ENCODE data around the gene PJVK. TPM values are rescaled to one million over a fixed set of nuclear protein-coding genes. Genes with fewer than 3 reads are reported as not detected.

The PJVK gene
- total RNA-seq, 8 experiments from 2014 or later, result 1.8 to 12.0 (median 4.5) TPM

DNA sequence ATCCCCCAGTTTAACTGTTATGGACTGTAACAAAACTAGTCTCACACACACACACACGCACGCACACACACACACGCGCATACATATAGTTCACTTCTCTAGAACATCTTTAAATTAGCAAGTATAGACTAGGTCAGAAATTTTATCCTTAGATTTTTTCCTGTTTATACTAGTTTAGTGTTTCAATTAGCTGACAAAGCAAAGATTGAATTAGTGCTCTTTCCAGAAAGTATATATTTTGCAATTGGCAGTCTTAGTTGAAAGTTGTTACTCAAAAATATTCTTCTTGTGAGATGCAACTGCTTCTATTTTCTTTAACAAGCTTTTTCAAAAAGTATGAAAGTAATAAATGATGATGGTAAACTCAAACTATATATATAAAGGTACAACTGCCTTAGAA is 51.6 kb downstream of the PJVK start:
- no peak overlapping the region for H3K4me3 ChIP-seq
- 58 to 100% (median 91%) methylated on average over 4 of the region's 4 CpGs for WGBS, 10 experiments
- no peaks in the 10 kb centered on the region for H3K4me1 ChIP-seq (replicated peaks in 1 of 2)
- H3K27ac ChIP-seq, result no peak overlapping the region
- in situ Hi-C loops (cut with MboI; ENCODE audit: low pct_unique_long_range_greater_than_20kb in 2 of 9, low sequenced_read_pairs in 9 of 9, unreplicated experiment in 9 of 9), result no loop called here
- ATAC-seq (replicated peaks in 6 of 8), result no peak

- in situ Hi-C loops (cut with MboI; ENCODE audit: low pct_unique_long_range_greater_than_20kb in 2 of 9, low sequenced_read_pairs in 9 of 9, unreplicated experiment in 9 of 9), result no loop called here
- Histone ChIP-seq H3K4me1 (replicated peaks in 1 of 2) (no peaks in the 10 kb centered on the region), H3K27ac (no peak overlapping the region), H3K4me3 (no peak overlapping the region)
- 63 to 100% (median 100%) methylated on average over 1 of the region's 1 CpG; no CpG with 5 or more reads in 3 of the 10 experiments for WGBS, 10 experiments
- ATAC-seq (replicated peaks in 6 of 8), result no peak
Measured at GRCh38 chr2:178506101-178506500, 54.9 kb downstream of the PJVK start.

- no peak for ATAC-seq (replicated peaks in 6 of 8)
- in situ Hi-C loops (cut with MboI; ENCODE audit: low pct_unique_long_range_greater_than_20kb in 2 of 9, low sequenced_read_pairs in 9 of 9, unreplicated experiment in 9 of 9), result no loop called here
- no peaks in the 10 kb centered on the region for H3K4me1 ChIP-seq (replicated peaks in 1 of 2)
- H3K4me3 ChIP-seq, result no peak overlapping the region
- 76 to 100% (median 95%) methylated on average over 1 to 2 of the region's 2 CpGs for WGBS, 10 experiments
- no peak overlapping the region for H3K27ac ChIP-seq
Measured at GRCh38 chr2:178506524-178506923, 55.3 kb downstream of the PJVK start.

GRCh38 chr2:178506949-178507348 is 55.8 kb downstream of the PJVK start:
- Histone ChIP-seq H3K4me3 (no peak overlapping the region), H3K4me1 (replicated peaks in 1 of 2) (no peaks in the 10 kb centered on the region), H3K27ac (no peak overlapping the region)
- ATAC-seq (replicated peaks in 6 of 8), result no peak
- in situ Hi-C loops (cut with MboI; ENCODE audit: low pct_unique_long_range_greater_than_20kb in 2 of 9, low sequenced_read_pairs in 9 of 9, unreplicated experiment in 9 of 9), result no loop called here
- WGBS, 10 experiments, result 83 to 100% (median 100%) methylated on average over 1 of the region's 1 CpG

DNA sequence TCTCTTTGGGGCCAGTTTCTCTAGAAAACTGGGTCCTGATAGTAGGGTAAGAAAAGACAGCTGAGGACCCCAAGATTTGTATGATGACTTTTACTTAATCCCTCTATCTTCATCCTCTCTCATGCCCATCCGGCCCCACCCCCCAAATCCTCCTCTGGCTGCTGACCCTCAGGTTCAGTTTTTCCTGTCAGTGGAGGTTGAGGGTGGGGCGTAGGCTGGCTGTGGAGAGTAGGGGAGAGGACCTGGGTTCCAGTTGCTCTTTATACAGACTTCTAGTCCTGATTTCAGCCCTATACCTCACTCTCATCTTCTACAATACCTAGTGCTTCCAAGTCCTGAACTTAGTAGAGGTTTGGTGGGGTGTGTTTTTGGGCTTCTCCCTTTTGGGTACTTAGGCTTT is 57.5 kb downstream of the PJVK start:
- Histone ChIP-seq H3K4me3 (no peak overlapping the region), H3K27ac (no peak overlapping the region), H3K4me1 (replicated peaks in 1 of 2) (no peaks in the 10 kb centered on the region)
- 88 to 100% (median 100%) methylated on average over 1 of the region's 2 CpGs; no CpG with 5 or more reads in 6 of the 10 experiments for WGBS, 10 experiments
- in situ Hi-C loops (cut with MboI; ENCODE audit: low pct_unique_long_range_greater_than_20kb in 2 of 9, low sequenced_read_pairs in 9 of 9, unreplicated experiment in 9 of 9), result no loop called here
- no peak for ATAC-seq (replicated peaks in 6 of 8)

- no peak overlapping the region for H3K4me3 ChIP-seq
- H3K4me1 ChIP-seq (replicated peaks in 1 of 2), result no peaks in the 10 kb centered on the region
- ATAC-seq (replicated peaks in 6 of 8), result peak in 1 of 8 experiments; percentile 64
- H3K27ac ChIP-seq, result no peak overlapping the region
- WGBS, 10 experiments, result 45 to 100% (median 88%) methylated on average over 1 to 6 of the region's 6 CpGs; no CpG with 5 or more reads in 1 of the 10 experiments
- in situ Hi-C loops (cut with MboI; ENCODE audit: low pct_unique_long_range_greater_than_20kb in 2 of 9, low sequenced_read_pairs in 9 of 9, unreplicated experiment in 9 of 9), result no loop called here
Measured at GRCh38 chr2:178510384-178510783, 59.2 kb downstream of the PJVK start.

Other genes starting within 250 kb of the PJVK start
- 10 to 100 TPM; 28.6 to 74.0 (median 63.6) TPM for gene PRKRA, start 203 bp upstream of the PJVK start, total RNA-seq
- gene FKBP7, start 27.2 kb downstream of the PJVK start, total RNA-seq, result 10 to 100 TPM; 13.5 to 48.3 (median 25.4) TPM
- 10 to 100 TPM in 2 of 8 experiments, 1 to 10 TPM in 6; 6.0 to 20.0 (median 8.5) TPM for gene PLEKHA3, start 29.1 kb downstream of the PJVK start, total RNA-seq

All from motor neuron (in vitro differentiated cells).